Choroid plexus epithelial cell (primary cell): Measurements from ENCODE around the gene FYCO1.

Source experiments
- DNase-seq: peaks from one replicate; pipeline ENCODE4 v3.0.0-alpha.2; 2010; ENCODE audit warnings: low read depth
- H3K4me3 ChIP-seq: 2 replicates; pipeline ENCODE4 v1.5.1; 2011; ENCODE audit warnings: low read depth, mild to moderate bottlenecking, control low read depth, low read length, moderate library complexity
- CTCF ChIP-seq: conservative IDR thresholded peaks from 2 replicates; pipeline ENCODE4 v1.5.1; 2011; ENCODE audit warnings: low read depth, mild to moderate bottlenecking, control low read depth, inconsistent platforms, low read length, moderate library complexity

FYCO1 gene

GRCh38 chr3:45946307-45946706 is 49.3 kb downstream of the FYCO1 start:
- TF ChIP-seq CTCF: peak; percentile 11
- no peak for DNase-seq
- H3K4me3 ChIP-seq: no peak overlapping the region

GRCh38 chr3:45944830-45945620 is 50.6 kb downstream of the FYCO1 start:
- no peak for TF ChIP-seq CTCF
- H3K4me3 ChIP-seq: no peak overlapping the region
- DNase-seq: no peak

DNA sequence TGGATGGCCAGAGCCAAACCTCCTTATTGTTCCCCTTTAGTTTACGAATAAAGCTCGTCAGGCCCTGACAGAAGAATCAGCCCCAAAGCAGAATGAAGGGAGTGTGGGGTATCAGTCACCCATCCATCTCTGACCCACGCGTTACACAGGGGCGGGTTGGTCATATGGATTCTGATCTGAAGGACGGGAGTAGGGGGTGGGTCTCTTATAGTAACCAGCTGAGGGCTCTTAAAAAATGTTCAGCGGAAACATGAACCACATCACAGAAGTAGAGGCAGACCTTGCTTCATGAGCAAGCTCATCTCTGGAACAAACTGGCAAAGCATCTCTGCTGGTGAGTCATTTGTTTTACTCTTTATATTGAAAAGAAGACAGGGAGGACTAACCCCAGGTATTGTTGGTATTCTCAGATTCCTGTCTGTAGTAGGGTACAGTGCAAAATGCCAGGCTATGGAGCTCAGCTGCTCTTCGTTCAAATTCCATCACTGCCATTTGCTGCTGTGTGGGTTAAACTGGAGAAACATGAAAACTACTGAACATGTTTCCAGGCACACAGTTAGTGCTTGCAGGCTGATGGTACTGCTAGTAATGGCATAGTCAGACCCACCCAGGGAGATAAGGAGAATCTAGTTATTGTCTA is 52.3 kb downstream of the FYCO1 start, which contains the start of gene CXCR6:
TSS of gene CXCR6 (plus strand) at position 258 of the 640 bp plus-strand sequence. CDS start 3,018 bp downstream, outside the sequence.
- H3K4me3 ChIP-seq: no peak within 1 kb of the TSS
- peak; percentile 24 for DNase-seq
- TF ChIP-seq CTCF: no peak

DNA sequence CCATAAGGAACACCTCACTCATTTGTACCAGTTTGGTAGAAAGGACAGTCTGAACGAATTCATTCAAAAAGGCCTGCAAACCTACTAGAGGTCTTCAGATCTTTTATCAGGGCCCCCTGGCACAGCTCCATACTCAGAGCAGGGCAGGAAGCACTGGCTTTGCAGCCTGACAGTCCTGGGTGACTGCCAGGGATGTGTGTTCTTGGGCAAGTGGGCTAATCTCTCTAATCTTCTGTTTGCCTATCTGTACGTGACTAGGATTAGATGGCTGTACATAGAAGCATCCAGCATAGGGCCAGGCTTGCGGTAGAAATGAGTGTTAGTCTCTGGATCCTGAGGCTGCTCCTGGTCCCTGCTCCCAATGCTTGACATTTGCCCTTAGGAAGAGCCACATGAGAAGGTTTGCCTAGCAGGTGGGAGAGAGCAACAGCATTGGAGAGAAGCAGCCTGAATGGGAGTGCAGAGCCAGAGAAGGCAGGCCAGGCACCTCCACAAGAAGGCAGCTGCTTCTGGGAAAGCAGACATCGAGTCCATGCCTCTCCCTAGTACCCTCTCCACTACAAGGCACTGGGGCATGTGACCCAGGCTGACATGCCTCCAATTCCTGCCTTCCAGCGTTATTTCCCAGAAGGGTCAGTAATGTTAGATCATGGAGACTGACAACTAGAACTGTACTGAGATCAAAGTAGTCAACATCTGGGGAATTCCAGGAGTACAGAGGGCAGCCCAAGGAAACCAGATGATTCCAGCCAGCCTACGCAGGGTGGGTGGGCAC is 53.4 kb downstream of the FYCO1 start:
- H3K4me3 ChIP-seq: no peak overlapping the region
- no peak for DNase-seq
- TF ChIP-seq CTCF: no peak

- H3K4me3 ChIP-seq: no peak overlapping the region
- TF ChIP-seq CTCF: no peak
- DNase-seq: no peak
Observed at GRCh38 chr3:45940781-45941365, 54.8 kb downstream of the FYCO1 start.

GRCh38 chr3:45940004-45940780 is 55.4 kb downstream of the FYCO1 start:
- H3K4me3 ChIP-seq: no peak overlapping the region
- no peak for TF ChIP-seq CTCF
- no peak for DNase-seq
